ENCODE results near the gene KPNB1.
A peak's percentile ranks its signal among the peaks of the same experiment; 100 is the strongest.

Gene KPNB1

DNA sequence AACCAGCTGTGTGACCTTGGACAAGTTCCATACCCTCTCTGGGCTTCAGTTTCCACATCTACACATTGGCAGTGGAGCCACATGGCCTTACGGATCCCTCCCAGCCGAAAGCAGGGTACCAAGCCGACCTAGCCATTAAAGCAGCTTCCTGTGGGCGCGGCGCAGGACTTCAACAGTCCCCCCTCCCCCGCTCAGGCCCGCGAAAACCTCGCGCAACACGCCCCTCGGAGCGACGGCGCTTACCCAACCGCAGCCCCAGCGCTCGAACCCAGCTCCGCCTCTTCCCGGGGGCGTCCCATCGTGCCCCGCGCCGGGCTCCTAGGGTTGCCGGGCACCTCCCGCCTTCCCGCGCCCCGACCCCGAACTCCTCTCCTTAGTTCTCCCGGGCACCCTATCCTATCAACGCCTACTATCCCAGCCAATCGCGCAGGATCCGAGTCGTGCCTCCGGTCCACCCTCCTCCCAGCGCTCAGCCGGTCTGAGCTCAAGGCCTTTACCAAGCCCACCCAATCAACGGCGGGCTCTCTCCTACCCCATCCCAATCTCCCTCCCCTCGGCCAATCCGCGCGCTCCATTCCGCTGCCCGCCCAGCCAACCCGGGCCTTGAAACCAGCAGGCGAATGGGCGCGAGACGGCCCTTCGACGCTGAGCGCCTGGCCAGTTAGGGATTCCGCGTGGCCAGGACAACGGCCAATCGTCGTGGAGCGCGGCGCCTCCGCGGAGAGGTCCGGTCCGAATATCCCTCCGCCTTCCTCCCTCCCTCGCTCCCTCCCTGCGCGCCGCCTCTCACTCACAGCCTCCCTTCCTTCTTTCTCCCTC, at the start of gene KPNB1:
TSS of gene KPNB1 (plus strand) at position 767 of the 819 bp plus-strand sequence. CDS start 326 bp downstream, outside the sequence.
- DNase-seq (ENCODE audit: low spot score): peak; percentile 95

DNA sequence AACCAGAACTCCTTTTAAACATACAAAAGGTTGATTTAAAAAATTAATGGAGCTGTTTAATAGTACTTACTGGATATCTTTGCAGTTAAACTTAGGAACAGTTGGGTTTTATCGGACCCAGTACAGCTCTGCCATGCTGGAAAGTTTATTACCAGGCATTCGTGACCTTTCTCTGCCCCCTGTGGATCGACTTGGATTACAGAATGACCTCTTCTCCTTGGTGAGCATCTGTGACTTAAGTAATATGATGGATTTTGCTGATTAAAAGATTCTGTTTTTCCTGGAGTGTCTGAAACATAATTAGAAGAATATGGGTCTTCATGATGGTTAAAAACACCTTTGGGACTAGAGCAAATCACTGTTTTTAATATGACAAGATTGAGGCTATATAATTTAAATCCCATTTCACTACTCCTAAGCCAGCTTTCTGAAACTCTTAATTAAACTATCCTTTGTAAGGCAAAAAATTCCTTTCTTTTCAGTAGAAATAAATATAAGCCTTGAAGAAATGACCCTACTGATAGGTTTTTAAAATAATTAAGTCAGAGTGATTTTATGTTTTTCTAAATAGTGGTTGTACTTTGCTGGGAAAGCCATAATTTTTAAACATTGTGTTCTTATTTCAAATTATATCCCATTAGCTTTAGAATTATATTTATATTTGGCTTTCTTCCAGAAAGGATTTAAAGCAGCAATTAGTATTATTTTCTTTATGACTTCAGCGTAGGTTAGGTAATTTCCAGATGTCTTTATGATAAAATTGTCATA, 45.7 kb upstream of the KPNB1 start:
- no peak for DNase-seq (ENCODE audit: low spot score)

DNA sequence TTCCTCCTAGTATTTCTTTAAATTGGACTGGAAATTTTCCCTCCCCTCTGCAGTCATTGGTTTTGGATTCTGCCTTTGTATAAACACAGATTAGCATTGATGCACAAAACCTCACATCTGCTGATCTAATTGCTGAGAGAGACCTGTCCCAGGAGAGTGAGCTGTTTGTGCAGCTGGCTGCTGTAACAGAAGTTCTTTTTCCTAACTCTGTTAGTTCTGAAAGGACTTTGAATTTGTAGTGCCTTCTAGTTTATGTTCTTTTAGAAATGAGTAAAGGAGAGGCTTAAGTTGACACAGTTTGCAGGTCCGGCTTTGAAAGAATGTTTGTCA, 45.2 kb upstream of the KPNB1 start:
- no peak for DNase-seq (ENCODE audit: low spot score)

DNA sequence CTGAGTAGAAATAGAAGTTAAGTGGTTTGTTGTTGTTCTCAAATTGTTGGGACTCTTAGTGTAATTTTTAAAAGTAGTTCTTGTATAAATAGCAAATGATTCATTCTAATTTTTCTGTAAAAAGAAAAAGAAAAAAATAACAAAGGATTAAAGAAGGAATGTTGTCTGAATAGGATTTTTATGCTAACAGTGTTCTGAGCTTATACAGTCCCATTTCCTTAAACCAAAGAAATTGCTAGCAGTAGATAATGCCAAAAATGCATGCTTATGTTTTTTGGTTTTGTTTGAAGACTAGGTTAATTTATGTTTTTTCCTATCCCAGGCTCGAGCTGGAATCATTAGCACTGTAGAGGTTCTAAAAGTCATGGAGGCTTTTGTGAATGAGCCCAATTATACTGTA, 44.7 kb upstream of the KPNB1 start:
- no peak for DNase-seq (ENCODE audit: low spot score)

DNA sequence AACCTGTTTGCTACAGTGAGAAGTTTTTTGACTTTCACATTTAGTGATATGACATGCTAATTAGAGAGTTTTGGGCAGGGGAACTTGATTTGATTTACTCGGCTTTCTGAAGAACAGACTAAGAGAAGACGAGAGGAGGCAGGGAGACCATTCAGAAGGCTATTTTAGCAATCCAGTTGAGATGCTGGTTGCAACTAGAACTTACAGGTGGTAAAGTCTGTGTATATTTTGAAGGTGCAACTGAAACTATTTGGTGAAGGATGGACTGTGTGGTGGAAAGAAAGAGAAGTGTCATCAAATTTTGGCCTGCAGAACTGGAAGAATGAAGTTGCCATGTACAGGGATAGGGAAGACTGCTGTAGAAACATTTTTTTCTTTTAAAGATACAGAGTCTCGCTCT, 42.2 kb upstream of the KPNB1 start:
- no peak for DNase-seq (ENCODE audit: low spot score)

DNA sequence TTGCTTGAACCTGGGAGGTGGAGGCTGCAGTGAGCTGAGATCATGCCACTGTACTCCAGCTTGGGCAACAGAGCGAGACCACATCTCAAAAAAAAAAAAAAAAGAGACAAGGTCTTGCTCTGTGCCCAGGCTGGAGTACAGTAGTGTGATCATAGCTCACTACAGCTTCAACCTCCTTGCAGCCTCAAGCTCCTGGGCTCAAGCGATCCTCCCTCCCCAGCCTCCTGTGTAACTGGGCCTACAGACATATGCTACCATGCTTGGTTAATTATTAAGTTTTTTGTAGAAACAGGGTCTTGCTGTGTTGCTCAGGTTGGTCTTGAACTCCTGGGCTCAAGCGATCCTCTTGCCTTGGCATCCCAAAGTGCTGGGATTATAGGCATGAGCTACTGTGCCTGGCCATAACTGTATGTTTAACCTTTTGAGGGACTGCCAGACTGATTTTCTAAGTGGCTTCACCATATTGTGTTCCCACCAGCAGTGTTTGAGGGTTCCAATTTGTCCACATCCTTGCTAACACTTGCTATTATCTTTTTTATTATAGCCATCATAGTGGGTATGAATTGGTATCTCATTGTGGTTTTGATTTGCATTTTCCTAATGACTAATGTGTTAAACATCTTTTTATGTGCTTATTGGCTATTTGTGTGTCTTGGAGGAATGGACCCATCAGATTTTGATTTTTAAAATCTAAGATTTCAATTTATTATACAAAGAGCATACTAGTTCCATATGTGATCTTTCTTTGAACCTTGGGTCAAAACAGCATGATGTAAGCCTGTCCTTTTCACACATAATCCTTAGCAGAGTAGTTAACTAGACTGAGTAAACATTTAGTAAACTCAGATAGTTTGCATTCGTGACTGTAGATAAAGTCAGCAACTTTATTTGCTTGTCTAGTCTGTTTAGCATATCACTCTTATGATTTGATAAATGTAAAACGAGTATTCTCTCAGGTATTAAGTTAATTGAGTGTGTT, 38.1 kb upstream of the KPNB1 start:
- peak; percentile 17 for DNase-seq (ENCODE audit: low spot score)

DNA sequence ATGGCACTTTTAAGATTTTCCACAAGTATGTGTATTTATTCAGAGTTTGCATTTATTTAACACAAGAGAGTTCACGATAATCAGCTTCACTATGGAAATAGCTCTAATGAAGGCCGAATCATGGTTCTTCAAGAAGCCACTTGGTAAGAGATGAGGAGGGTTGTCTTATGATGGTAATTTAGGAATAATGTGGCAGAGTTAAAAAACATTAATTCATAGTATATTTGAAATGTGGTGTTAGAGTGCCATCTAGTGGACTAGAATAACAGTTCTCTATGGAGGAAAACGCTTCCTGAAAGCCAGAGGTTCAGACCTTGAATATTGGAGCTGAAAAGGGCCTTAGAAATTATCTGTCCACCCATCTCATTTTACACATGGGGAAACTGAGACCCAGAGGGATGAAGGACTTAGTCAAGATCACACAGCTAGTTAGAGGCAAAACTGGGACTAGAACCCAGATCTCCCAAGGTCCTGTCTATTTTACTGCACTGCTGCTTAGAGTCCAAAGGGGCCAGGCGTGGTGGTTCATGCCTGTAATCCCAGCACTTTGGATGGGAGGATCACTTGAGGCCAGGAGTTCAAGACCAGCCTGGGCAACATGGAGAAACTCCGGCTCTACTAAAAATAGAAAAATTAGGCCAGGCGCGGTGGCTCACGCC, 33.8 kb upstream of the KPNB1 start:
- no peak for DNase-seq (ENCODE audit: low spot score)

DNA sequence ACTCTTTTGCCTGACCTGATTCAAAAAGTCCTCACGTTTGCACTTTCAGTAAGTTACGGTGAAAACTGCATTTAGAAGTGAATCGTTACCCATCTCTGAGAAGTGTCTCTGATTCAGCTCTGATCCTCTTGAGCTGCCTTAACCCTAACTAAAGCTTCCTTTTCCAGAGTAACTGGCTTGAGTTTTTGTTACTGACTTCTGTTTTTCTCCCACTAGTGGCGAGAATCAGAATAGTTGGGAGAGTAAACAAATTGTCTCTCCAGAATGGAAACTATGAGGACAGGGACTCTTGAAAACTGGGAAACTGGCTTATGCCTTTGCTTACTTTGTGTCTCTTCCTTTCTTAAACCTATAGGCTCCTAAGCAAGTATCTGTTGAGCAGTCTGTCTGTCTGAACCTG, 31.3 kb upstream of the KPNB1 start:
- DNase-seq (ENCODE audit: low spot score): peak; percentile 14

DNA sequence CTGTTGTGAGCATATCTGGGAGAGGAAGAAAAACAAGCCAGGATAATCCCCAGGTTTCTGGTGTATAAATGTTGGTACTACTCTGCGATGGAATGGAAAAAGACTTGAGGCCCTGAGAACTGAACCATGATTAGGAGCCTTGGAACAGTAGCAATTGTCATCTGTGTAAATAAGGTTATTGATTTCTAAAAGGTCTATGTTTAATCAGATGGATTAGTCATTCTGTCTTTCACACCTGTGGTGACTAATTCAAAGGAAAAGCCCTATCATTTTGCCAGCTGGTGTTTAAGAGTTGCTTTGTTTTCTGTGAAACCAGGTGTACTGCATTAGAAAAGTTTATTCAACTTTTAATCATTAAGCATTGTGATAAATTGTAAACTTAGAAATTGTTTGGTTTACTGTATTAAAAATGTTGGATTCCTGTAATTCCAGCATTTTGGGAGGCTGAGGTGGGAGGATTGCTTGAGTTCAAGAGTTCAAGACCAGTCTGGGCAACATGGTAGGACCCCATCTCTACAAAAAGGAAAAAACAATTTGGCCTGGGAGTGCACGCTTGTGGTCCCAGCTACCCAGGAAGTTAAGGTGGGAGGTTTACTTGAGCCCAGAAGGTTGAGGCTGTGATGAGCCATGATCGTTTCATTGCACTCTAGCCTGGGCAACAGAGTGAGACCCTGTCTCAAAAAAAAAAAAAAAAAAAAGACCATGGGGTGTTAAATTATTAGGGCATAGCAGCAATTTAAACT, 29.0 kb upstream of the KPNB1 start:
- no peak for DNase-seq (ENCODE audit: low spot score)

DNA sequence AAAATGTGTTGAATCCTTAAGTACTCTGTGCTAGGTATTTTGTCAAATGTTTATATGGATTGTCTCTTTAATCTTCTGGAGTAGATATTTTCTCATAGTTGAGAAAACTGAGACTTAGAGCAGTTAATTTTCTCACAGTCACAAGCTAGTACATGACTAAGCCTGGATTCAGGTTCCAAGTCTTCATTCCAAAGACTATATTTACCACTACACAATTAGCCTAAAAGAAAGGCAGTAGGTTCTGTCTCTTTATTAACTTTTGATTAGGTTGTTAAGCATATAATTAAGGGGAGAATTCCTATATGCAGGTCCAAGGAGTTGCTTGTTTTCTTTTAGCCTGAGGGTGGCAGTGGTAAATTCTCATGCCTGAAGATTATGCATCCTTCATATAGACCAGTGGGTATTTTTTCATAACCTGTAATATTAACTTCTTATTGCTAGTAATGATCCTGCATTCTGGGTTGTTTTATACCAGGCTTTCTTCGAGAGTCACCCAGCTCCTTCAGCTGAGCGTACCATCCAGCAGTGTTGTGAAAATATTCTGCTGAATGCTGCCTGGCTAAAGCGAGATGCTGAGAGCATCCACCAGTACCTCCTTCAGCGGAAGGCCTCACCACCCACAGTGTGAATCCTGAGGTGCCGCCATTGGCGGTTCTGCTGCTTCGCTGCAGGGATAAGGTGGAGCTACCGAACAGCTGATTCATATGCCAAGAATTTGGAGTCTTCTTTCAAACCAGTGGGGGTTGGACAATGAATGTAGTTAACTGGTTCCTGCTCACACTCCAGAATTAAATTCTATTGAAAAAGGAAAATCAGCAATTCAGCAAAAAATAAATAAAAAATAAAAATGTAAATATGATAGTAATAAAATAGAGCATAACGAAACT, 28.2 kb upstream of the KPNB1 start:
- DNase-seq (ENCODE audit: low spot score): no peak

DNA sequence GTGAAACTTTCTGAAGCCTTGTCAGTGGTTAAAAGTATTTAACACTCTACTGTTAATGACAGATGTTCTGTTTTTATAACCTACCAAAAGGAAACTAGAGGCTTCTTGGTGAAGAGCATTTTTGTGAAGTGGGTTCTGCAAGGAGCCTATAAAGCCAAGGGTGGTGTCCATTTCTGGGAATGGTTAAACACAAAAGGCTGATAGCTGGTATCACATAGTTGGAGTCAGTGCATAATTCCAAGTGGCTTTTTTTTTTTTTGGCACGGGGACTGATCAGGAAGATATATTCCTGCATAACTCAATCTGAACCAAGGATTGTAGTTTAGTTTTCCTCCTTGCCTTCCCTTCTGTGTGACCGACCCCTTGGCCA, 27.6 kb upstream of the KPNB1 start:
- no peak for DNase-seq (ENCODE audit: low spot score)

DNA sequence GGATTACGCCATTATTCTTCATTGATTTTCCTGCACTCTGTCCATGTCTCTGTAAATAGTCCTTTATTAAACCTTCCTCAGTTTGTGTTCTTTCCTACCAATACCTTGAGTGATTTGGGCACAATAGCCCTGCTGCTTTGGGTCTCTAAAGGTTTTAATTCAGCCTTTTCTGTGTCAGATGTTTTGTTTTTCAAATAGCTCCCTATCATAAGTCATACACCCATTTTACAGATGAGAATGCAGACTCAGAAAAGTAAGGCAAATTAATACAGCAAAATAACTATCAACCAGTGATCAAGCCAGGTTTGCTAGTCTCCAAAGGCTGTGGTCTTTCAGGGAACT, 25.0 kb upstream of the KPNB1 start:
- DNase-seq (ENCODE audit: low spot score): no peak

DNA sequence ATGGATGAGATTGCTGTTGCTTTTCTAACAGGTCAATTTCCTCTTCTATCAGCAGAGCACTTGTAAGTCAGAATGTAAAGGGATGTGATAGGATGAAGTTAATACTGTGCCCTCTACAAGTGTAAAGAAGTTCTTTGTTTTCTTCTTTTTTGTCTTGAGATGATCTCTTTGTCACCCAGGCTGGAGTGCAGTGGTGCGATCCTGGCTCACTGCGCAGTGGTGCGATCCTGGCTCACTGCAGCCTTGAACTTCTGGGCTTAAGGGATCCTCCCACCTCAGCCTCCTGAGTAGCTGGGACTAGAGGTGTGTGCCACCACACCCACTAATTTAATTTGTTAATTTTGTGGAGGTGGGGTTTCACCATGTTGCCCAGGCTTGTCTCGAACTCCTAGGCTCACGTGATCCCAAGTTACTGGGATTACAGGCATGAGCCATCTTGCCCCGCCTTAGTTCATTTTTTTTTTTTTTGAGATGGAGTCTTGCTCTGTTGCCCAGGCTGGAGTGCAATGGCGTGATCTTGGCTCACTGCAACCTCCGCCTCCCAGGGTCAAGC, 21.6 kb upstream of the KPNB1 start:
- DNase-seq (ENCODE audit: low spot score): no peak

DNA sequence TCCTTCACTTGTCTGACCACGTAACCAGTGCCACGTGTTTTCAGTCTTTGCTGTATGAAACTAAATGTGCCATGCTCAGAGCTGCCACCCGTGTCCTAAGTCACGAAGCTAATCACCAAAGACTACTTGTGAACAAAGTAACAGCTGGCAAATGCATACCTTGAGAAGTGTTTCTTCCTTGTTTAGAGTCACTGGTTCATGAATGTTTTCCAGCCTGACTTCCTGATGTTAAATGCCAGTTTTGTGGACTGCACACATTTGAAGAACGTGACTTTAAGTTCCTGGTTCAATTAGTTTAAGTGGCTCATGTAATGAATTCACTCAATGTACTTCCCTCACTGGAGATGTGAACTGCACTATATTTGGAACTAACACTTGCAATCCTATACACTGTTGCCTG, 19.9 kb upstream of the KPNB1 start:
- no peak for DNase-seq (ENCODE audit: low spot score)

DNA sequence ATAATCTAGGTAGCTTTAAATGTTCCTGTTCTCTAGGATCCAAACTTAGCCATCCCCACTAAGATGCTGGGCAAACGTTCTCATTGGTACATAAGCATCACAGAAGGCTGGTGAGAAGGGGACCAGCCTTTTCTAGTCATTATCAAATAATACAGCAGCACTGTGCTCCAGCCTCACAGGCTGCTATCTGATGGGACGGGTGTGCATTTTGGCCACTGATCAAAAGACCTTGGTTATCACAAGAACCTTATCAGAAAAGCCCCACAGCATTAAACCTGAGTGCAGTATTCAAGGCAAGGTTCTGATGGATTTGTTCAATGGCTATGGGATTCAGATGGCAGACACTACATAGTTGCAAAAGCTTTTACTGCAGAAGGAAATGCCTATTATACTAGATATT, 19.1 kb upstream of the KPNB1 start:
- no peak for DNase-seq (ENCODE audit: low spot score)

DNA sequence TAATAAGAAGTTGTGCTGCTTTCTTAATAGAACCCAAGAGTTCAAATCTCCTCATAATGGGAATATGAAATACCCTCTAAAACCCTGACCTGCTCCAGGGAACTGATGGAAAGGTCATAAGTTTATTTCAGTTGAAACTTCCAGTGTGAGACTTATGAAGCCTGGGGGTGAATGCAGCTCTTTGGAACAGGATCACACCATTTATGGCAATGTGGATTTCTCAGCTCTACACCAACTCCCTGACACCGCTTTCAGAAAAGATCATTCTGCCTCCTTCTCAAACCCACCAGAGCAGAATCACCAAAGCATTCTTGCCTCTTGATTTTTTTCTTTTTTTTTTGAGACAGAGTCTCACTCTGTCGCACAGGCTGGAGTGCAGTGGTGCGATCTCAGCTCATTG, 16.7 kb upstream of the KPNB1 start:
- DNase-seq (ENCODE audit: low spot score): no peak

DNA sequence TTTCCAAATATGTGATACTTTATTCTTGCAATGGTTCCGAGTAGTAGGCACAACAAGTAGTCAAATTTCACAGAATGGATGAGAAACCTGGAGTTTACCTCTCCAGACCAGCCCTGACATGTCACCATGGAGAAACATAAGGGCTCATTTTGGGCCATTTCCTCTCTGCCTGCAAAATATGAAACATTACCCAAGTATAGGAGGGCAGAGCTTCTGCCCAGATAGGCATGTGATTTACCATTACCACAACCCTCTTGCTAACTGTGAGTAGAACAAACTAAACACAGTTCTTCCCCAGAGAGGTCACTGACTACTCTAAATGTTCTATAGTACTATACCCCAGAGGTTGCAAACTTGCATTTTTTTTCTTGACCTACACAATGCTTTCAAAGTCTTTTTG, 15.7 kb upstream of the KPNB1 start:
- DNase-seq (ENCODE audit: low spot score): no peak

DNA sequence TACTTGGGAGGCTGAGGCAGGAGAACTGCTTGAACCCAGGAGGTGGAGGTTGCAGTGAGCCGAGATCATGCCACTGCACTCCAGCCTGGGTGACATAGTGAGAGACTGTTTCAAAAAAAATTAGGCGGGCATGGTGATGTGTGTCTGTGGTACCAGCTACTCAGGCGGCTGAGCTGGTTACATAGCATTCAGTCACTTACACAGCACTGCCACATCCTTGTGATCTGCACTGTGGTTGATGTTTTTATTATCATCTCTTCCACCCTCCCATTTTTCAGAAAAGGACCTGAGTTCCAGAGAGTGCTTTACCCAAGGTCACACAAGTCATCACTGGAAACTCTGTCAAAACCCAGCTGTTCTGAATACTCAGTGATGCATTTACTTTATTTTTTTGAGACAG, 14.8 kb upstream of the KPNB1 start:
- DNase-seq (ENCODE audit: low spot score): no peak

DNA sequence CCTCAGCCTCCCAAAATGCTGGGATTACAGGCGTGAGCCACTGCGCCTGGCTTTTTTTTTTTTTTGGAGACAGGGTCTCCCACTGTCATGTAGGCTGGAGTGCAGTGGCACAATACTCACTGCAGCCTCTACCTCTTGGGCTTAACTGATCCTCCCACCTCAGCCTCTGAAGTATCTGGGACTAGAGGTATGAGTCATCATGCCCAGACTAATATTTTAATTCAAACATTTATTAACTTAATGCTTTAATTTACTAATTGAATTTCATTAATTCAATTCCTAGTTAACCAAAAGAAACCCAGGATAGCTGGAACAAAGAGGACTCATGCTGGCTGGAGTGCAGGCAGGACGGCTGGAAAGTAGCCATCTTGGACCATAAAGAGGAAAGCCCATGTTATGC, 14.0 kb upstream of the KPNB1 start:
- DNase-seq (ENCODE audit: low spot score): no peak
